ENCODE results near the gene RARA. TPM values are rescaled to one million over a fixed set of nuclear protein-coding genes. Genes with fewer than 3 reads are reported as not detected.

Gene RARA
- total and polyA plus RNA-seq, 2 of the 4 experiments (the other 2 are of a cell fraction), result 9.0 to 12.7 TPM

- Histone ChIP-seq H3K14ac (replicated peaks; ENCODE audit: low read depth, low read length) (no peak overlapping the region), H2BK5ac (ENCODE audit: low read depth, low read length, poor library complexity, severe bottlenecking) (no peak overlapping the region), H3K4me1 (ENCODE audit: control insufficient read depth, insufficient read depth, low read length) (no peaks in the 10 kb centered on the region), H3K27ac (ENCODE audit: insufficient read depth, low read length) (no peak overlapping the region), H2BK120ac (ENCODE audit: low read depth, low read length) (no peak overlapping the region), H2AK9ac (replicated peaks; ENCODE audit: low read depth, low read length, poor library complexity) (peak overlapping the region; percentile 24), H4K91ac (ENCODE audit: insufficient read depth, low read depth, low read length) (no peak overlapping the region), H3K36me3 (ENCODE audit: control insufficient read depth, insufficient read depth, low read length) (no peaks in the 10 kb centered on the region), H3K27me3 (ENCODE audit: control insufficient read depth, insufficient read depth, low read length) (no peaks in the 10 kb centered on the region), H3K56ac (ENCODE audit: extremely low read depth, insufficient read depth, low read length) (no peak overlapping the region), H3K18ac (ENCODE audit: low read depth, low read length) (no peak overlapping the region), H2BK20ac (ENCODE audit: low read depth, low read length) (no peak overlapping the region), H3K9me3 (ENCODE audit: control insufficient read depth, insufficient read depth, low read length) (0 out of 2 replicates have a peak, but pooled peaks cover 2% of the 10 kb centered on the region), H3K4ac (ENCODE audit: low read depth, low read length) (no peak overlapping the region), H3K9ac (ENCODE audit: low read depth, low read length) (no peak overlapping the region), H3K9me1 (ENCODE audit: insufficient read depth, low read length) (no peaks in the 10 kb centered on the region), H3K4me3 (ENCODE audit: insufficient read depth, low read depth, low read length) (no peak overlapping the region), H2AK5ac (ENCODE audit: low read depth, low read length) (no peak overlapping the region), H3K23ac (ENCODE audit: low read depth, low read length) (no peak overlapping the region), H2BK15ac (ENCODE audit: low read depth, low read length) (no peak overlapping the region), H4K8ac (ENCODE audit: low read depth in 2 of 2, low read length in 2 of 2) (no peak overlapping the region), H3K4me2 (ENCODE audit: low read depth, low read length) (no peak overlapping the region), H2AFZ (replicated peaks; ENCODE audit: low read length, poor library complexity) (no peak overlapping the region), H3K79me1 (ENCODE audit: low read depth in 1 of 2, low read length in 2 of 2) (no peaks in the 10 kb centered on the region), H4K20me1 (ENCODE audit: insufficient read depth, low read length) (no peaks in the 10 kb centered on the region), H4K5ac (ENCODE audit: low read depth, low read length) (no peak overlapping the region)
- WGBS, 2 experiments (ENCODE audit: extremely low coverage in 2 of 2, insufficient read length in 1 of 2), result 100% methylated on average over 2 of the region's 7 CpGs; no CpG with 5 or more reads in 1 of the 2 experiments
- DNase-seq, result no peak
- TF ChIP-seq ELK1 (IDR thresholded peaks at IDR 0.05; ENCODE audit: borderline replicate concordance, low read depth, low read length) (no peak), USF2 (IDR thresholded peaks at IDR 0.05; ENCODE audit: low read depth, low read length) (no peak), MXI1 (IDR thresholded peaks at IDR 0.05; ENCODE audit: borderline replicate concordance, low read depth, low read length) (no peak), RAD21 (IDR thresholded peaks at IDR 0.05; ENCODE audit: low read length) (no peak), CTCF (conservative IDR thresholded peaks at IDR 0.05; ENCODE audit: low read depth, low read length) (no peak), BHLHE40 (IDR thresholded peaks at IDR 0.05; ENCODE audit: low read depth, low read length) (no peak)
- no peak for ATAC-seq (ENCODE audit: low read depth)
- intact Hi-C loops (cut with micrococcal nuclease), result loop anchor here (10.0 kb wide), 1 partner anchor 425 kb away; the partner anchor contains the start of gene KRT28
- ChIA-PET POLR2A (ENCODE audit: unreplicated experiment) (no interaction called here), CTCF (no interaction called here)
- in situ Hi-C loops (cut with MboI; ENCODE audit: low sequenced_read_pairs), result loop anchor here (25.0 kb wide), 2 partner anchors 417 to 1292 kb away; partner anchors contain the start of genes KRT27 and KRT28
- dilution Hi-C loops (cut with HindIII; ENCODE audit: low sequenced_read_pairs, unreplicated experiment), result no loop called here
- BruUV-seq (replicated peaks), result no TSS peak
These were observed 60.9 kb downstream of the RARA start for GRCh38 chr17:40369923-40370322.

Measured in IMR-90 (cell line).